GM21381 (cell line): ENCODE measurements around the gene AVL9.

Experiments used
- ATAC-seq: cut with Tn5 transposase; IDR thresholded peaks from one replicate; pipeline ENCODE4 v1.9.1; 2021; ENCODE audit warnings: mild to moderate bottlenecking, moderate library complexity; ENCODE audit not compliant: unreplicated experiment

AVL9 gene

DNA sequence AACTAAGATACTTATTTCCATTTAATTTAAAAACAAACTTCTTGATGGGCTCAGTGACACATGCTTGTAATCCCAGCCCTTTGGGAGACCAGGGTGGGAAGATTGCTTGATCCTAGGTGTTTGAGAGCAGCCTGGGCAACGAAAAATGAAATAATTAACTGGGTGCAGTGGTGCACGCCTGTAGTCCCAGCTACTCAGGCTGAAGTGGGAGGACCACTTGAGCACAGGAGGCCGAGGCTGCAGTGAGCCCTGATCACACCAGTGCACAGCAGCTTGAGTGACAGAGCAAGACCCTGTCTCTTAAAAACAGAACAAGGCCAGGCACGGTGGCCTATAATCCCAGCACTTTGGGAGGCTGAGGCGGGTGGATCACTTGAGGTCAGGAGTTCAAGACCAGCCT, 37.4 kb downstream of the AVL9 start:
- ATAC-seq: no peak

DNA sequence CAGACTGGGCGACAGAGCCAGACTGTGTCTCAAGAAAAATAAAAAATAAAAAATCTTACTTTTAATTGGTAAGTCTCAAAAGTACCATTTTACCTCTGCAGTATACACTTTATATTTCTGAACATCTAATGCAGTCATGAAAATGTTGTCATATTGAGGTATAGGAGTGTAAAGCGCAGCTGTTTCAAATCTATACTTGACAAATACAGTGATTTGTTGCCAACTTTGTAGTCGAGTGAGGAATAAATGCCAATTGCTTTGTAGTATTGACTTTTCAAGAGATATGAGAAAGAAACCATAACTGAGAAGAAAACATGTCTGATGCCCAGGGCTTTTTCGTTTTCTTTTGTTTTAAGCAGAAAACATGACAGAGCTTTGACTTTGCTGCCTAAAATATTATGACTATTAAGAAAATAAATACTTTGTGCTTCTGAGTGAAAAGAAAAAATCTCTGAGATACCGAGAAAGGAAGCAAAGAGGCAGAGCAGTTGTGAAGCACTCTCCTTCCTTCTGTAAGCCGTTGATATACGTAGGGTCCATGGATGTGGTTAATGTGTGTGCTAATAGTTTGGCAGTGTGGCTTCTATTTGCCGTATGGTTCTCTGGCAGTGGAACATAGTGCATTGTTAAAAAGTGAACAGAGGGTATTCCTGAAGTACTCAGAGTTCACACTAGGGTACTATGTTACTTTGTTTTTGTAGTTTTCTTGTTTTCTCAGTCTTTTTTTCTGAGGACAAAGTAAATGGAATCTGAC, 38.2 kb downstream of the AVL9 start:
- no peak for ATAC-seq

DNA sequence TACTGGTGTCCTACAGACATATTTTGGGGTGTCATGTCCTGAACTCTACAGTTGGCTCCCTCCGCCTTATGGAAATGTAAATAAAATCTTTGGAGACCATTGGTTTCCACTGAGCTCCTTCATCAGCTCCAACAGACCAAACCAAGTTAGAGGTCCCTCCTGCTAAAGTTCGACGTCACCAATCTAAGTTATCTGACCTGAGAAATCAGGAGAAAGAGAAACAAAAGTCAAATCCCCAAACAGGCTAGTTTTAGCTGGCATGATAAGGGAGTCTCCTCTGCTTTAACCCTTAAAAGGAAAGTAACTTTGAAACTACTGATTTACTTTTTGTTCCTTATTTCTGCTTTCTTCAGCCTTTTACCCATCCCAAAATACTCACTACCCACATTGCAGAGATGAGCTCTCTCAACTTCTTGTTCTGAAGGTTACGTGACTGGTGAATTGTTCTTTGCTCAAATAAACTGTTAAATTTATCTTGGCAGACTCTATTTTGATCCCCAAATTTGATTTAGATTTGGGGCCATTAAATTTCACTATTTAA, 39.9 kb downstream of the AVL9 start:
- no peak for ATAC-seq

DNA sequence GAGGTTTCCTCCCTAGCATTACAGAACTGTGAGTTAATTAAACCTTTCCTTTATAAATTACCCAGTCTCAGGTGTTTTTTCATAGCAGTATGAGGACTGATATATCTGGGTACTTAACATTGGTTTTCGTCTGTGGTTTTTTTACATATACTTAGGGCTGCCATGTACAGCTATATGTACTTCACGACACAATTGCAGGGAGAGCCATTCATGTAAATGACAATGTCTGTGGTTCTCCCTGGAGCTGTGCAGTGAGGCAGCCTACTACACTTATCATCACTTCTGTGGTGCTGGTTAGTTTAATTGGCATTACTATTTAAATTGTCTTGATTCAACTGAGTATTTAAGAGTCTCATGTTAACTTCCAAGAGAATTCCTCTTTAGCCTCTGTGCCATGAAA, 40.7 kb downstream of the AVL9 start:
- no peak for ATAC-seq

DNA sequence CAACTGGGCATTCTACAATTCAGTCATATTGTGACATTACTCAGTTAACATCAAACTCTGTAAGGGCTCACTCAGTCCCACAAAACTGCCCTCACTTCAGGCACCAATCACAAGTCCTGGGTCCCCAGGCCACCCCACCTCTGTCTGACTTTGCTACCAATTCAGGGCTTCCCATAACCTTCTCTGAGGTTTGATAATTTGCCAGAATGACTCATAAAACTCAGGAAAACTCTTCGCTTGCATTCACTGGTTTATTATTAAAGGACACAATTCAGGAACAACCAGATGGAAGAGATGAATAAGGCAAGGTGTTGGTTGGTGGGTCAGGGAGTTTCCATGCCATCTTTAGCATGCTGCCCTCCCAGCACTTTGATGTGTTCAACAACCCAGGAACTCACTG, 41.3 kb downstream of the AVL9 start:
- no peak for ATAC-seq

DNA sequence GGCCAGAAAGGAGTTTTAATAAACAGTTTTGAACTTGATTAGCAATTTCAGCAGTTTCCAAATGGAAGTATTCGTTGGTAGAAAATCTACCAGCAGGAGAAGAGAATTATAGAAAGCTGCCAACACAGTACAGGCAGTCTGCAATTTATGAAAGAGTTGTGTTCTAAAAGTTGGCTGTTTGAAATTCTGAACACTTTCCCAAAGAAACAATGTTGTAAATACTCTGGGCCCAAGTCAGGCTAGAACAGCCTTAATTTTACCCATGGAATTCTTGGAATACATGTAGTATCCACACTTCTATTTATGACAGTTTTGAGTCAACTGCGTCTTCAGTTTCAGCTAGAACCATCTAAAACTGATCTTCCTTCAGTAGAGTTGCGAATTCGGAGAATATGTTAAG, 42.5 kb downstream of the AVL9 start:
- ATAC-seq: no peak

DNA sequence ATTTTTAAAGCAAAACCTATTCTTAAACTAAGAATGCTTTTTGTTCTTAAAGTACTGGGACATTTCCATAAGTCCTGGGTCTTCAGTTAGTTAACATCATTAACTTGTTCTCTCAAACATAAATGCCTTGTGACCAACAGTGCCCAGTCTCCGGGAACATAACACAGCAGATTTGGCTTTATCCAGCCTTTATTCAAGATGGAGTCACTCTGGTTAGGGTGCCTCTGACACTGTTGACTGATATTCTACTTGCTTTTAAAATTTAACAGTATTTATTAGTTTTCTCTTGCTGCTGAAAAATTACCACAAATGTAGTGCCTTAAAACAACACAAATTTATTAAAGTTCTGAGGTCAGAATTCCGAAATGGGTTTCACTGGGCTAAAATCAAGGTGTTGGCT, 44.1 kb downstream of the AVL9 start:
- ATAC-seq: no peak

DNA sequence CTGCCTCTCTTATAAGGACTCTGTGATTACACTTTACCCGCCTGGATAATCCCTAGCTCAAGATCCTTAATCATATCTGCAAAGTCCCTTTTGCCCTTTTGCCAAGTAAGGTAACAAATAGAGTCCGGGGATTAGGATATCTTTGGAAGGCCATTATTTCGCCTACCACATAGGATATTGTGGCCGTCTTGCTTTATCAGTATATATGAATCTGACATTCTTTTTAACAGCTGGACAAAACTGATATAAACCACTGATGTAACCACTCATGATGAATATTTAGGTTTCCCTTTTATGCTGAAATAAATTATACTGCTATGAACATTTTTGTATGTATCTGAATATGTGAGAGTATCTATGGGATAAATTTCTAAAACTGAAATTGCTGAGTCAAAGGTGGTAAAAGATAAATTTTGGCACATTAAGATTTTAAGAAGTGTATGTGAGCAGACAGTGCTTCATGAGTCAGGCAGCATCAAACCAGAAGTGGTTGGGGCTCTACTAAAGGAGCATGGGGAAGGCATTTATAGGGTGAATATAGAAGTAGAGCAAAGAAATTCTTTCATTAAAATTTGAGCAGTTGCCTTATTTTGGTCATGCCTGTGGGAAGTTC, 44.7 kb downstream of the AVL9 start:
- no peak for ATAC-seq

DNA sequence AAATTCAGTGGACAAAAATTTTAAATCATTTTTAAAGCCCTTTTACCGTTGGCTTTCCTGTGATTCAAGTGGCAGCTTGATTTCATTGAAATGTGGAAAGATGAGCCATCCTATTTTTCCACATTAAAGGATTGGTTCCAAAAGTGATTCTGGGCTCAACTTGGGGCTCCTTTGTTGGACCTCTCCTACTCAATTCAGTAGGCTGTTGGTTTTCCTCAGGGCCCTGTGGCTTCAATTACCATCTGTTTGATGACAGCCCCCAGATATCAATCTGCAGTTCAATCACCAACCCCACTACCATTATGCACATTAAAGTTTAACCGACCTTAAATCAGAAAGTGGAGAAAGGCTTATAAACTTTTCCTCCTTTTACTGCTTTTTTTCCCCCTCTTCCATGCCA, 47.3 kb downstream of the AVL9 start:
- no peak for ATAC-seq

DNA sequence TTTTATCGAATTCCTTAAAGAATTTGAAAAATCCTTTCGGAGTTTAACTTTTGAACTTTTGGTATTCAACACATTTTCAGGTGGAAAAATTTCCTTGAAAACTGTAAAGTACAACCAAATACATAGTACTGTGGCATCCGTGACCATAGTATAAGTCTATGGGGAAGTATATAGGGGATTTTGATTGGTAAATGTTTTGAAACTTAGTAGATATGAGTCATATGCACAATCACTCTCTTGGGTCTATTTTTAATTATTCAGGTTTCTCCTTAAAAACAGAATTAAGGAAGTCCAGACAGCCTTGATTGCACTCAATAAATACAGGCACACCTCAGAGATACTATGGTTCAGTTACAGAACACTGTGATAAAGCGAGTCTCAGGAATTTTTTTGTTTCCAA, 64.2 kb downstream of the AVL9 start:
- ATAC-seq: no peak

DNA sequence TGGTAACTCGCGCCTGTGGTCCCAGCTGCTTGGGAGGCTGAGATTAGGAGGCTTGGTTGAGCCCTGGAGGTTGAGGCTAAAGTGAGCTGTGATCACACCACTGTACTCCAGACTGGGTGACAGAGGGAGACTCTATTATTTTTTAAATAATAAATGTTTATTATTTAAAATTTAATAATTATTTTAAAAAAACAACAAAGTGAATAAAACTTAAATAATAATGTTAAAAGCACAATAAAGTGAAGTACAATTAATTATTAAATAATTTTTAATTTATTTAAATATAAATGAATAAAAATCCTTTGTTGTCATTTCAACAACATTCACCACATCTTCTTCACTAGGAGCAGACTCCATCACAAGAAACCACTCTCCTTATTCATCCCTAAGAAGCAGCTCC, 64.8 kb downstream of the AVL9 start:
- ATAC-seq: no peak

DNA sequence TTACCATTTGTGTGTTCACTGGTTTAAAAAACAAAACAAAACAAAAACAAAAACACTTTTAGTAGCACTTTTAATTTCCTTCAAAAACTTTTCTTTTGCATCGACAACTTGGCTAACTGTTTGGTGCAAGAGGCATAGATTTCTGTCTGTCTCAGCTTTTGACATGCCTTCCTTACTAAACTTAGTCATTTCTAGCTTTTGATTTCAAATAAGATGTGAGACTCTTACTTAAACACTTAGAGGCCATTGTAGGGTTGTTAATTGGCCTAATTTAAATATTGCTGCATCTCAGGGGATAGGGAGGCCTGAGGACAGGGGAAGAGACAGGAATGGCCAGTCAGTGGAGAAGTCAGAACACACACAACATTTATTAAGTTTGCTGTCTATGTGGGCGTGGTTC, 66.3 kb downstream of the AVL9 start:
- no peak for ATAC-seq

DNA sequence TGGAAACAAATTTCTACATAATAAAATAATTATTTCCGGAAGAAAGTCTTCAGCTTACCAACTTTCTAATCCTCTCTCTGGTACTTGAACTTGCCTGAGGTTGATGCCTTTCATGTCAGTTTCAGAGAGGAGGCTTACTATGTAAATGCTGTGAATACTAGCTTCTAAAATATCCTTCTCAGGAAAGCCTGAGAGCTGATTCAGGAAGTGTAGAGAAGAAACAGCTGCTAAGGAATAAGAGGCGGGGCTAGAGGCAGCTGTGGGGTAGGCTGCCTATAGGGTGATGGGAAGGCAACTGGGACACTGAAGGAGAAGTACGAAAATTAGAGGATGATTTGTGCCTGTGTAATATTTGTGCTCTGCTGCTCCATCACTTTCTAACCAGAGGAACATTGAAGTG, 69.3 kb downstream of the AVL9 start:
- no peak for ATAC-seq

DNA sequence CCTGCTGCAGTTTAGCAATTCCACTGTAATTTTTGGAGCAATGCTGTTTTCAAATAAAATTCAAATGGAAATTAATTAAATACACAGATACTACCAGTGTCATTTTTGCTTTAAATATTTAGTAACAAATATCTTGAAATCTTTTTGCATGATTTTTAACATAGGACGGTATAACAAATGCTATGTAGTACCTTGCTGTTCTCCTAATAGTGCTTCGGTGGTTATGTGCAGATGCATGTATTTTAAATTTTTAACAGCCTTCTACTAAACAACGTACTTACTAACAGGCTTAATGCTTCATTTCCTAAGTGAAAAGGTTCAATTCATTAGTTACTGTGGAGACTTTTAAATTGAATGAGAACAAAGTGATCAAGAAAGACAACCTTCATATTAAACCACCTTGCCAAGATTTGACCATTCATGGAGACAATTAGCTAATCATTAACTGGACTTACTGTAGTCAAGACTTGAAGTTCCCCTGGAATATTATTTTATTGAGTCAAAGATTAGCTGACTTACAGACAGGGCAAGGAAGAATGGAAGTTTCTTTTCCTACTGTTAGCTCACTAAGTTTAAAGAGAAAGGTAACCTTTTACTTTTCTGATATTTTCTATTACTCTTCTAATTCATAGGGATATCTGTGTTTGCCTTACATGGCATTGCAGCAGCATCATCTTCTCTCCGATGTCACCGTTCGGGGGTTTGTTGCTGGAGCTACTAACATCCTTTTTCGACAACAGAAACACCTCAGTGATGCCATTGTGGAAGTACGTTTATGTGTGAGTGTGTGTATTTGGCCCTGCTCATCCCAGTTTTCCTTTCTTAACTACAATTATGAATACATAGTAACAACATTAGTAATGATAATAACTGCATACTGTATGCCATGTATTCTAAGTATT, 74.3 kb downstream of the AVL9 start:
- no peak for ATAC-seq

DNA sequence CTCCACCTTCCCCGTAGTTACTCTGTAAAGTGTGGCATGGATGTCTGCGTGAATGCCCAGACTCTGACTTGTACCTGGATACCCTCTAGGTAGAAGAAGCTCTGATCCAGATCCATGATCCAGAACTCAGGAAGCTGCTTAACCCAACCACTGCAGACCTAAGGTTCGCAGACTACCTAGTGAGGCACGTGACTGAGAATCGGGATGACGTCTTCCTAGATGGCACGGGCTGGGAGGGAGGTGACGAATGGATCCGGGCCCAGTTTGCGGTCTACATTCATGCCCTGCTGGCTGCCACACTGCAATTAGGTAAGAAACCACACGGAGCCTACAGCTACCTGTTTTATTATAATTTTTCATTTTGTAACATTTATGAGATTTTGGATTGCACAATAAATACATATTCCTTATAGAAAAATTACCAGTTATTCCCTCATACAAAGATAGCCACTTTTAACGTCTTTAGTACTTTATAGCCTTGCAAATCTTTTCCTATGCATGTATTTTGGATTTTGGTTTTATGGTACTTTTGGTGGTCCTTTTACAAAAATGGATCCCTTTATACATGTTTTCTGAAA, 77.9 kb downstream of the AVL9 start:
- ATAC-seq: no peak

DNA sequence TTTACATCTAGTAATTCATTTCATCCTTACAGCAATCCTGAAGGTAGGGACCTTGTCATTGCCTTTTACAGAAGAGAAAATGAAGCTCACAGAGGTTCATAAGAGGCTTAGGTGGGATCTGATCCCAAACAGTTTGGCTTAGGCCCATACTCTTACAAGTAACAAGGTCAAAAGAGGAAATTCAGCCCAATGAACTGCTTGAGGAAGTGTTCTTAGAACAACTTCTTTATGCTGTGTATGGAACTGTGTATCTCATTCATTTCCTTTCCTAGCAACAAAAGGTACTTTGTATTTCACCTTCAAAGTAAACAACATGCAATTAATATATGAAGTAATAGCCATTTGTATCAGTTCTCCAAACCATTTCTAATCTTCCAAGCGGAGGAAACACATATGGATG, 79.3 kb downstream of the AVL9 start:
- ATAC-seq: no peak

DNA sequence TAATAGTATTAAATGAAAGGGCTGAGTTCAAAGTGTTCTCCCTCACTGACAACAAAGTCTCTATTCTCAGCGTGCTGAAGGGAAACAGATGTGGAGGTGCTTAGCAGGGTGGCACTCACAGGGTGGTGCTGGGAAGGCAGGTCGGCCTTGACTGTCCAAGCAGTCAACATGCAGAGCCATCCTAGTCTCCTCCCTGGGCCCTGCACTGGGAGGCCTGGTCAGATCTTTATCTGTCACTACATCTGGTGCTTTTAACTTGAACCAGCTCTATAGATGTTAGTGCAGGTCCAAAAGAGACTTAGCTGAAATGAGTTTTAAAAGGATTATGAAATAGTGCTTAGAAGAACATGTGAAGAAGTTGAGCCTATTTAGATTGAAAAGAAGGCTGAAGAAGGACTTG, 82.1 kb downstream of the AVL9 start:
- no peak for ATAC-seq

DNA sequence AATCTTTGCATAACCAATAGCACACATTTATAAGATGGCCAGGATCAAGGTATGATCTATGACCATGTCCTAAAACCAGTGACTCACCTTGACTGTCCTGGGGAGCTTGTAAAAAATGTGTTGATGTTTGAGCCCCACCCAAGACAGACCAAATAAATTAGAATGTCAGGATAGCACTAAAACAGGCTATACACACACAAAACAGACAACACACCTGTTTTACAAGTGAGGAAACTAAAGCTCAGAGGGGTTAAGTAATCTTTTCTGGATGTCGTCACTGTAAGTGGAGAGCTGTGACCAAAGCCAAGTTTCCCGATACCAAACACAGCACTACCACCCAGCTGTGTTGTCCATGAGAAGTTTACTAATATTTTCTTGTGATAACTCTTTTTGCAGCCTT, 84.5 kb downstream of the AVL9 start:
- ATAC-seq: no peak

DNA sequence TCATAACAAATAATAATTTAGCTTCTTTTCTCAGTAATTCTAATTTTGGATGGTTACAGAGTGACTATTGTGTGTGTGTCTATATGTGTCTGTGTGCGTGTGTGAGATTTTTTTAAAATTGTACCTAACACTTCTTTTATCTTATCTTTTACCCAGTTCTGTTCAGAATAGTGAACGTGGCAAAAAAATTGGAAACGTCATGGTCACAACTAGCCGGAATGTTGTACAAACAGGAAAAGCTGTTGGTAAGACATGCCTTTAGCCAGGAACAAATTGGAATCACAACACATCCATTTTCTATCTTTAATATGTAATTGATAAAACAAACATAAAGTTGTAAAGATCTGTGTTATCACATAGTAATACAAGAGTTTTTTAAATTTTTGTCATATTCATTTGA, 85.4 kb downstream of the AVL9 start:
- ATAC-seq: no peak

DNA sequence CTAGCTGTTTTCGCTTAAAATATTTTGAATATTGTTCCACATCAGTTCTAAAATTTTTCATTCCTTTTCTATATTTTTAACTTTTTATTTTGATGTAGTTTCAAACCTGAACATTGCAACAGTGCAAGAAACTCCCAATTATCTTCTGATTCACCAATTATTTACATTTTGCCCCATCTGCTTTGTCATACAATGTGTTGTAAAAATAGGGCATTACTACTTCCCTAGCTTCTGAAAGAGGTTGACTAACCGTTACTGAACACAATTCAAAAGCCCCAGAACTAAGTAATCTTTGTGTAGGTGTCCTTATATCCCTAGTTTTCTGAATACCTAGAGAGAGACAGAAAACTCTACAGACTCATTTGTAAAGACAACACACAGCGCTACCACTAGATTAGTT, 86.7 kb downstream of the AVL9 start:
- ATAC-seq: no peak

DNA sequence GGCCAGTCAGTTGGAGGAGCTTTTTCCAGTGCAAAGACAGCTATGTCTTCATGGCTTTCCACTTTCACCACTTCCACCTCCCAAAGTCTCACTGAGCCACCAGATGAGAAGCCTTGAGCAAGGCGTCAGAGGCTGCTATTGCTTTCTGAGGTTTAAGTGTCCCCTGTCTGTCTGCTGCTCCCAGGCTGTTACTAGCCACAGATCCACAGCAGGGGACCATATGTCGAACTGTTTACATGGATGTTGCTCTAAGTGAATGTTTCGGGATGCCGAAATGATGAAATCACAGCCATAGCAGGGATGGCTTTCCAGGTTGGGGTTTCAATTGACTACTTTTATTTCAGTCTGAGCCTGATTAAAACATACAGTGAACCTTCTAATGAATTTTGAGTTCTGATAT, 88.5 kb downstream of the AVL9 start:
- ATAC-seq: no peak
